Neuronal stem cell (in vitro differentiated cells): ENCODE data around the gene PKP3.
"Not testable (repeated sequence)": the region's sequence is repeated elsewhere in the genome, so short reads cannot be mapped to it uniquely, and the experiment has no call there.

Experiments used
- DNase-seq: peaks from one replicate; pipeline ENCODE4 v3.0.0-alpha.2; 2013; ENCODE audit warnings: low spot score
- H2AFZ ChIP-seq: one replicate; pipeline ENCODE4 v1.6.1; 2013; ENCODE audit warnings: mild to moderate bottlenecking, low read length, inconsistent platforms
- H2AK5ac ChIP-seq: 2 replicates; pipeline ENCODE4 v1.6.1; 2013; ENCODE audit warnings: low read depth, mild to moderate bottlenecking, inconsistent platforms, low read length, moderate library complexity, mixed read lengths
- H2BK120ac ChIP-seq: 2 replicates; pipeline ENCODE4 v1.6.1; 2013; ENCODE audit warnings: low read depth, mild to moderate bottlenecking, inconsistent platforms, low read length, moderate library complexity, mixed read lengths
- H2BK12ac ChIP-seq: one replicate; pipeline ENCODE4 v1.6.1; 2013; ENCODE audit warnings: low read length, inconsistent platforms
- H2BK15ac ChIP-seq: 2 replicates; pipeline ENCODE4 v1.6.1; 2013; ENCODE audit warnings: mild to moderate bottlenecking, low read length, inconsistent platforms, mixed read lengths
- H2BK5ac ChIP-seq: one replicate; pipeline ENCODE4 v1.6.1; 2013; ENCODE audit warnings: inconsistent platforms, mild to moderate bottlenecking, low read length, moderate library complexity
- H3K14ac ChIP-seq: one replicate; pipeline ENCODE4 v1.6.1; 2013; ENCODE audit warnings: low read length, inconsistent platforms
- H3K18ac ChIP-seq: 2 replicates; pipeline ENCODE4 v1.6.1; 2013; ENCODE audit warnings: low read length, inconsistent platforms
- H3K23ac ChIP-seq: 2 replicates; pipeline ENCODE4 v1.6.1; 2013; ENCODE audit warnings: low read depth, mild to moderate bottlenecking, mixed read lengths, low read length, inconsistent platforms; ENCODE audit not compliant: poor library complexity
- H3K27ac ChIP-seq: replicated peaks from 3 replicates; pipeline ENCODE4 v1.5.1; 2013; ENCODE audit warnings: low read length, inconsistent platforms
- H3K27me3 ChIP-seq, 3 experiments: 2 replicates each; pipeline ENCODE4 v1.6.1; 2013; ENCODE audit warnings: low read length in 3 of 3, mild to moderate bottlenecking in 2 of 3, inconsistent platforms in 1 of 3, low read depth in 1 of 3, mixed read lengths in 1 of 3, moderate library complexity in 1 of 3; ENCODE audit not compliant: control insufficient read depth in 3 of 3, insufficient read depth in 3 of 3
- H3K36me3 ChIP-seq, 2 donors: replicated peaks in 1 of 2; 2 replicates each; pipeline ENCODE4 v1.6.1; 2013; ENCODE audit warnings: low read length in 2 of 2; ENCODE audit not compliant: control insufficient read depth in 2 of 2, insufficient read depth in 2 of 2
- H3K4ac ChIP-seq: 2 replicates; pipeline ENCODE4 v1.6.1; 2013; ENCODE audit warnings: inconsistent platforms, mild to moderate bottlenecking, low read length, moderate library complexity
- H3K4me1 ChIP-seq, 2 donors: 1 replicate in 1 of 2; 2 replicates in 1 of 2; pipeline ENCODE4 v1.6.1; 2013; ENCODE audit warnings: low read length in 2 of 2, low read depth in 1 of 2; ENCODE audit not compliant: control insufficient read depth in 2 of 2, insufficient read depth in 1 of 2
- H3K4me2 ChIP-seq: one replicate; pipeline ENCODE4 v1.6.1; 2013; ENCODE audit warnings: mild to moderate bottlenecking, low read length, inconsistent platforms; ENCODE audit not compliant: insufficient read depth, poor library complexity, severe bottlenecking
- H3K4me3 ChIP-seq, 2 donors: 2 replicates each; pipeline ENCODE4 v1.5.1; 2013; ENCODE audit warnings: low read length in 2 of 2, mild to moderate bottlenecking in 2 of 2, inconsistent platforms in 1 of 2, moderate library complexity in 1 of 2
- H3K79me1 ChIP-seq: one replicate; pipeline ENCODE4 v1.6.1; 2013; ENCODE audit warnings: low read depth, mild to moderate bottlenecking, inconsistent platforms, low read length, moderate library complexity
- H3K9ac ChIP-seq: one replicate; pipeline ENCODE4 v1.6.1; 2013; ENCODE audit warnings: mild to moderate bottlenecking, low read depth, low read length, inconsistent platforms; ENCODE audit not compliant: poor library complexity
- H3K9me3 ChIP-seq, 2 donors: replicated peaks in 1 of 2; 2 replicates each; pipeline versions ENCODE3 to v1.6.1; 2013; ENCODE audit warnings: low read length in 2 of 2, mild to moderate bottlenecking in 2 of 2, inconsistent platforms in 1 of 2, low read depth in 1 of 2, mixed read lengths in 1 of 2, moderate library complexity in 1 of 2; ENCODE audit not compliant: control insufficient read depth in 2 of 2, insufficient read depth in 1 of 2
- H4K8ac ChIP-seq: one replicate; pipeline ENCODE4 v1.6.1; 2013; ENCODE audit warnings: low read depth, mild to moderate bottlenecking, inconsistent platforms, low read length, moderate library complexity
- H4K91ac ChIP-seq: one replicate; pipeline ENCODE4 v1.6.1; 2013; ENCODE audit warnings: low read length, low read depth, mild to moderate bottlenecking, inconsistent platforms; ENCODE audit not compliant: poor library complexity
- WGBS, 2 donors: extraction: QIAGEN DNeasy Blood & Tissue Kit; methylation state at CpG; one replicate each; pipeline ENCODE4 v1.1.7; 2013; ENCODE audit warnings: missing lambda C conversion rate in 2 of 2, mixed read lengths in 1 of 2; ENCODE audit not compliant: insufficient read length in 2 of 2, insufficient replicate concordance in 1 of 2; ENCODE audit errors: extremely low coverage in 2 of 2; 5-methylcytosine and 5-hydroxymethylcytosine counted together

The PKP3 gene

DNA sequence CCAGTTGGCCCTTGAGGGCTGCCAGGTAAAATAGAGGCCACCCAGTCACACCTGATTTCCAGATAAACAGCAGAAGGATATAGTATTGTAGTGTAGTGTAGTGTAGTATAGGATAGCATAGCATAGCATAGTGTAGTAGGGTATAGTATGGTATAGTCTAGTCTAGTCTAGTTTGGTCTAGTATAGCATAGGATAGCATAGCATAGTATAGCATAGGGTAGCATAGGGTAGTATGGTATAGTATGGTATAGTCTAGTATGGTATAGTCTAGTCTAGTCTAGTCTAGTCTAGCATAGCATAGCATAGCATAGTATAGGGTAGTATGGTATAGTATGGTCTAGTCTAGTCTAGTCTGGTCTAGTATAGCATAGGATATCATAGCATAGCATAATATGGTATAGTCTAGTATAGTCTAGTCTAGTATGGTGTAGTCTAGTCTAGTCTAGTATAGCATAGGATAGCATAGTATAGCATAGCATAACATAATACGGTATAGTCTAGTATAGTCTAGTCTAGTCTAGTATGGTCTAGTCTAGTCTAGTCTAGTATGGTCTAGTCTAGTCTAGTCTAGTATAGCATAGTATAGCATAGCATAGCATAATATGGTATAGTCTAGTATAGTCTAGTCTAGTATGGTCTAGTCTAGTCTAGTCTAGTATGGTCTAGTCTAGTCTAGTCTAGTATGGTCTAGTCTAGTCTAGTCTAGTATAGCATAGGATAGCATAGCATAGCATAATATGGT is 41.2 kb downstream of the PKP3 start:
- not testable (repeated sequence) for H2BK12ac ChIP-seq, H2AK5ac ChIP-seq, H3K27ac ChIP-seq, H4K91ac ChIP-seq, H2BK15ac ChIP-seq, H4K8ac ChIP-seq, H2BK120ac ChIP-seq, H3K79me1 ChIP-seq, H3K4ac ChIP-seq, DNase-seq, H3K4me3 ChIP-seq, H3K23ac ChIP-seq, H2AFZ ChIP-seq, H3K9me3 ChIP-seq, H2BK5ac ChIP-seq, H3K4me2 ChIP-seq, H3K9ac ChIP-seq, H3K18ac ChIP-seq, H3K4me1 ChIP-seq, H3K36me3 ChIP-seq
- Histone ChIP-seq H3K14ac (peak overlapping the region; percentile 82), H3K27me3 (peaks cover 0 to 14% (median 0%) of the 10 kb centered on the region in 3 experiments)
- WGBS, 2 donors: no CpG with 5 or more reads among the region's 1 CpG

DNA sequence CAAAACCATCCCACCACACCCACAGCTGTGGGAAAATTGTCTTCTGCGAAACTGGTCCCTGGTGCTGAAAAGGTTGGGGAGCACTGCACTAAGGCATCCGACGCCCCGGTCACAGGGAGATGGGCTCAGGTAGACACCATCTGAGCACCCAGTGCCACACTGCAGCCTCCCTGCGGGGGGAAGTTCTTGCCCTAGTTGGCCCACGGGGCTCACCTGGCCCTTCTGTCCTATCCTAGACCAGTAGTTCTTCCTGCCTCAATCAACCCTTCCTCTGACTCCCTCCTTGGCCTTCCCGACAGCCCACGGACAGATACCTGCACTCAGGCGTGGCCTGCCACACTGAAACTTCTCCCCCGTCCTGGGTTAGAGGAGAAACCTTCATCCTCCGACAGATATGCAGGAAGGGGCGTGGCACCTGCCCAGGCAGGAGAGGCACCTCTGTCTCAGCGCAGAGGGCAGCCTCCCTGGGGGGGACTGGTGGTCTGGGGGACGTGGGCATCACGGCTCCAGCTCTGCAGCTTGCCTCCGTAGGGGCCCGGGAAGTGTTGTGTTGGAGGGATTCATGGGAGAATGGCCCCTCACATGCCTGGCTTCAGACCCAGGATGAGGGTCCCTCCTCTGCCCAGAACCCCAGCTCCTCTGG is 43.3 kb downstream of the PKP3 start:
- peaks cover 0 to 5% of the 10 kb centered on the region in 2 donors for H3K9me3 ChIP-seq
- H3K79me1 ChIP-seq: peaks cover 5% of the 10 kb centered on the region
- H3K4me1 ChIP-seq: peaks cover 0 to 6% of the 10 kb centered on the region in 2 donors
- no peak overlapping the region for H2BK120ac ChIP-seq
- H3K36me3 ChIP-seq: no peaks in the 10 kb centered on the region
- H2BK12ac ChIP-seq: no peak overlapping the region
- H4K91ac ChIP-seq: no peak overlapping the region
- no peak overlapping the region for H2BK15ac ChIP-seq
- no peak overlapping the region for H3K27ac ChIP-seq
- peak overlapping the region; percentile 44 for H3K9ac ChIP-seq
- H4K8ac ChIP-seq: peak overlapping the region; percentile 82
- H2AK5ac ChIP-seq: peak overlapping the region; percentile 56
- no CpG with 5 or more reads among the region's 17 CpGs for WGBS, 2 donors
- H2AFZ ChIP-seq: no peak overlapping the region
- no peak for DNase-seq
- no peak overlapping the region for H3K4me2 ChIP-seq
- H3K18ac ChIP-seq: peak overlapping the region; percentile 0
- peak overlapping the region; percentile 82 for H2BK5ac ChIP-seq
- H3K4me3 ChIP-seq: no peak overlapping the region
- H3K14ac ChIP-seq: peak overlapping the region; percentile 82
- H3K27me3 ChIP-seq: peaks cover 0 to 32% (median 0%) of the 10 kb centered on the region in 3 experiments
- no peak overlapping the region for H3K4ac ChIP-seq
- H3K23ac ChIP-seq: peak overlapping the region; percentile 2

DNA sequence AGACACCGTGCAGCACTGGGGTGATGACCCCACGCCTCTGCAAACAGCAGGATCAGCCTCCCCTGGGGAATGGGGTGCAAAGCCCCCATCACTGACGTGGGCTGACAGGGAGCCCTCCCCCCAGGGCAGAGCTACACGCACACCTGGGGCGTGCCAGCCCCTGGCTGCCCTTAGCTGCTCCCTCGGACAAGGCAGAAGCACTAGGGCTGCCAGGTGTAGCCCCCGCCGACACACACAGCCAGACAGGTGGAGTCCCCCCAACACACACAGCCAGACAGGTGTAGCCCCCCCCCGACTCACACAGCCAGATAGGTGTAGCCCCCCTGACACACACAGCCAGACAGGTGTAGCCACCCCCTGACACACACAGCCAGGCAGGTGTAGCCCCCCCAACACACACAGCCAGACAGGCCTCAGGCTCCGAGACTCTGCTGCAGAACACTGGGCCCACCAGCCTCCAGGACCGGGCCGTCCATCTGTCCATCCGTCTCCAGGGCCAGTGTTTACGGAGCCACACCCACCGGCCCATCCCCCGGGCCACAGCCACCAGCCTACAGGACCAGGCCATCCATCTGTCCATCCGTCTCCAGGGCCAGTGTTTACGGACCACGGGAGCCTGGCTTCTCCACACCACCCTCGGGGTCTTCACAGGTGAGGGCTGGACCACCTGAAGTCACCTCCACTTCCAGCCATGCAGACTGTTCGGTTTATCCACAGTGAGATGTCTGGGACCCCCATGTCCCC is 44.3 kb downstream of the PKP3 start:
- Histone ChIP-seq H4K8ac (no peak overlapping the region), H3K4me2 (no peak overlapping the region), H3K36me3 (no peaks in the 10 kb centered on the region), H2BK120ac (no peak overlapping the region), H2BK12ac (no peak overlapping the region), H4K91ac (no peak overlapping the region), H2BK15ac (no peak overlapping the region), H3K27me3 (peaks cover 0 to 34% (median 0%) of the 10 kb centered on the region in 3 experiments), H3K9ac (peak overlapping the region; percentile 3), H2AFZ (no peak overlapping the region), H3K4me1 (peaks cover 3 to 6% of the 10 kb centered on the region in 2 donors), H3K4ac (no peak overlapping the region), H3K27ac (no peak overlapping the region), H3K9me3 (peaks cover 0 to 5% of the 10 kb centered on the region in 2 donors), H3K14ac (peak overlapping the region; percentile 56), H3K23ac (no peak overlapping the region), H3K4me3 (no peak overlapping the region), H3K79me1 (peaks cover 5% of the 10 kb centered on the region), H2AK5ac (peak overlapping the region; percentile 56), H2BK5ac (no peak overlapping the region), H3K18ac (peak overlapping the region; percentile 38)
- WGBS, 2 donors: no CpG with 5 or more reads among the region's 21 CpGs
- DNase-seq: no peak
